ENCODE measurements around the gene USP53. TPM values are rescaled to one million over a fixed set of nuclear protein-coding genes. Genes with fewer than 3 reads are reported as not detected.

The USP53 gene
- total and polyA plus RNA-seq, 2 of the 13 experiments (the other 11 are each of a cell fraction or from before 2014, with no cell fraction given) = 5.3 to 8.1 TPM

GRCh38 chr4:119211867-119212233 lies 663 bp upstream of the USP53 start (continued):
- TF ChIP-seq TOPORS (CRISPR knock-in tag; IDR thresholded peaks at IDR 0.05) (no peak), HOXA9 (CRISPR knock-in tag; IDR thresholded peaks at IDR 0.05; ENCODE audit: borderline replicate concordance) (no peak), ATRX (CRISPR knock-in tag; IDR thresholded peaks at IDR 0.05; ENCODE audit: borderline replicate concordance) (no peak), ZNF451 (CRISPR knock-in tag; IDR thresholded peaks at IDR 0.05) (no peak), YEATS4 (CRISPR knock-in tag; IDR thresholded peaks at IDR 0.05; ENCODE audit: borderline replicate concordance) (no peak), RBFOX2 (IDR thresholded peaks at IDR 0.05; ENCODE audit: low read depth, low read length) (peak; percentile 11; the same call in 1 of the 2 replicates), ZNF768 (CRISPR knock-in tag; IDR thresholded peaks at IDR 0.05) (no peak), ZNF670 (CRISPR knock-in tag; IDR thresholded peaks at IDR 0.05; ENCODE audit: borderline replicate concordance) (0 out of 2 replicates have a peak, but pooled peaks have one; percentile 46), MNT (IDR thresholded peaks at IDR 0.05) (no peak), IRX3 (CRISPR knock-in tag; IDR thresholded peaks at IDR 0.05; ENCODE audit: borderline replicate concordance, low read depth) (no peak), NR3C1 (CRISPR knock-in tag; IDR thresholded peaks at IDR 0.05) (no peak), HIC2 (CRISPR knock-in tag; IDR thresholded peaks at IDR 0.05; ENCODE audit: low read depth) (no peak), SAP130 (CRISPR knock-in tag; IDR thresholded peaks at IDR 0.05; ENCODE audit: low read depth) (no peak), EED (CRISPR knock-in tag; IDR thresholded peaks at IDR 0.05) (no peak), ZC3H4 (CRISPR knock-in tag; IDR thresholded peaks at IDR 0.05; ENCODE audit: borderline replicate concordance) (no peak), ADNP (CRISPR knock-in tag; IDR thresholded peaks at IDR 0.05) (no peak), ZNF136 (CRISPR knock-in tag; IDR thresholded peaks at IDR 0.05; ENCODE audit: low read depth) (no peak), ZFP36L2 (CRISPR knock-in tag; IDR thresholded peaks at IDR 0.05) (no peak), SP4 (CRISPR knock-in tag; IDR thresholded peaks at IDR 0.05) (no peak), ZBTB25 (CRISPR knock-in tag; IDR thresholded peaks at IDR 0.05) (no peak), HNRNPLL (IDR thresholded peaks at IDR 0.05; ENCODE audit: low read depth, low read length, poor library complexity, severe bottlenecking) (no peak), TAF1 (CRISPR knock-in tag; IDR thresholded peaks at IDR 0.05) (no peak), ZNF879 (CRISPR knock-in tag; IDR thresholded peaks at IDR 0.05) (no peak)
- TF ChIP-seq, protein P1, sequence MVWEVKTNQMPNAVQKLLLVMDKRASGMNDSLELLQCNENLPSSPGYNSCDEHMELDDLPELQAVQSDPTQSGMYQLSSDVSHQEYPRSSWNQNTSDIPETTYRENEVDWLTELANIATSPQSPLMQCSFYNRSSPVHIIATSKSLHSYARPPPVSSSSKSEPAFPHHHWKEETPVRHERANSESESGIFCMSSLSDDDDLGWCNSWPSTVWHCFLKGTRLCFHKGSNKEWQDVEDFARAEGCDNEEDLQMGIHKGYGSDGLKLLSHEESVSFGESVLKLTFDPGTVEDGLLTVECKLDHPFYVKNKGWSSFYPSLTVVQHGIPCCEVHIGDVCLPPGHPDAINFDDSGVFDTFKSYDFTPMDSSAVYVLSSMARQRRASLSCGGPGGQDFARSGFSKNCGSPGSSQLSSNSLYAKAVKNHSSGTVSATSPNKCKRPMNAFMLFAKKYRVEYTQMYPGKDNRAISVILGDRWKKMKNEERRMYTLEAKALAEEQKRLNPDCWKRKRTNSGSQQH (CRISPR knock-in tag; IDR thresholded peaks at IDR 0.05; ENCODE audit: low read depth) = no peak
